AG04450 (cell line): Measurements from ENCODE around the gene ZNF324B. TPM values are rescaled to one million over a fixed set of nuclear protein-coding genes. Genes with fewer than 3 reads are reported as not detected.

Experiments used
- CTCF ChIA-PET: fragments of 300-600, 350-600 bp; formaldehyde crosslinking; extraction: SDS; loops from one replicate; lab custom pipeline; 2022; ENCODE audit warnings: antibody characterized with exemption, inconsistent platforms; lab: Charles Lee
- POLR2A ChIA-PET: fragments of 350-600 bp; formaldehyde crosslinking; extraction: SDS; loops from one replicate; lab custom pipeline; 2021; ENCODE audit warnings: antibody characterized with exemption, inconsistent platforms; lab: Yijun Ruan, JAX
- DNase-seq: peaks from one replicate; pipeline ENCODE4 v3.0.0-alpha.2; 2011; ENCODE audit warnings: low read depth, low spot score
- H3K27ac ChIP-seq: one replicate; pipeline ENCODE4 v1.5.1; 2012; ENCODE audit warnings: low read depth, low read length, control low read depth
- H3K27me3 ChIP-seq: one replicate; pipeline ENCODE4 v1.6.0; 2012; ENCODE audit warnings: low read length; ENCODE audit not compliant: control insufficient read depth, insufficient read depth
- H3K4me3 ChIP-seq: 2 replicates; pipeline ENCODE4 v1.5.1; 2011; ENCODE audit warnings: mild to moderate bottlenecking, low read depth, low read length, control low read depth
- H3K9me3 ChIP-seq: 2 replicates; pipeline ENCODE4 v1.5.1; 2012; ENCODE audit warnings: low read length; ENCODE audit not compliant: control insufficient read depth, insufficient read depth
- polyA plus RNA-seq: library from polyadenylated mRNA; depleted of rRNA; stranded (reverse); fragments of >200 nt; gene quantifications from 2 replicates; pipeline ENCODE4 v1.2.3, GENCODE V29; 2011
- TF ChIP-seq, protein P1 (sequence below): IDR thresholded peaks from 2 replicates; pipeline ENCODE4 v1.5.1; 2011; ENCODE audit warnings: low read depth, low read length, control low read depth, inconsistent platforms

Gene ZNF324B
- polyA plus RNA-seq, 1 experiment: 1.8 TPM

DNA sequence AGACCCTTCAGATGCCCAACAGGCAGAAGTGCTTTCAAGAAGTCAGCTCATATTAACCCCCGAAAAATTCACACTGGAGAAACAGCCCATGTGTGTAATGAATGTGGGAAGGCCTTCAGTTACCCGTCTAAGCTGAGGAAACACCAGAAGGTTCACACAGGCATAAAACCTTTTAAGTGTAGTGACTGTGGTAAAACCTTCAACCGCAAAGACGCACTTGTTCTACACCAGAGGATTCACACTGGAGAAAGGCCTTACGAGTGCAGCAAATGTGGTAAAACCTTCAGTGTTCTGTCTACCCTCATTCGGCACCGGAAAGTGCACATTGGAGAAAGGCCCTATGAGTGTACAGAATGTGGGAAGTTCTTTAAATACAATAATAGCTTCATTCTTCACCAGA, 34.4 kb upstream of the ZNF324B start:
- TF ChIP-seq, protein P1, sequence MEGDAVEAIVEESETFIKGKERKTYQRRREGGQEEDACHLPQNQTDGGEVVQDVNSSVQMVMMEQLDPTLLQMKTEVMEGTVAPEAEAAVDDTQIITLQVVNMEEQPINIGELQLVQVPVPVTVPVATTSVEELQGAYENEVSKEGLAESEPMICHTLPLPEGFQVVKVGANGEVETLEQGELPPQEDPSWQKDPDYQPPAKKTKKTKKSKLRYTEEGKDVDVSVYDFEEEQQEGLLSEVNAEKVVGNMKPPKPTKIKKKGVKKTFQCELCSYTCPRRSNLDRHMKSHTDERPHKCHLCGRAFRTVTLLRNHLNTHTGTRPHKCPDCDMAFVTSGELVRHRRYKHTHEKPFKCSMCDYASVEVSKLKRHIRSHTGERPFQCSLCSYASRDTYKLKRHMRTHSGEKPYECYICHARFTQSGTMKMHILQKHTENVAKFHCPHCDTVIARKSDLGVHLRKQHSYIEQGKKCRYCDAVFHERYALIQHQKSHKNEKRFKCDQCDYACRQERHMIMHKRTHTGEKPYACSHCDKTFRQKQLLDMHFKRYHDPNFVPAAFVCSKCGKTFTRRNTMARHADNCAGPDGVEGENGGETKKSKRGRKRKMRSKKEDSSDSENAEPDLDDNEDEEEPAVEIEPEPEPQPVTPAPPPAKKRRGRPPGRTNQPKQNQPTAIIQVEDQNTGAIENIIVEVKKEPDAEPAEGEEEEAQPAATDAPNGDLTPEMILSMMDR: no peak
- Histone ChIP-seq H3K27ac (no peak overlapping the region), H3K27me3 (no peaks in the 10 kb centered on the region), H3K4me3 (no peak overlapping the region), H3K9me3 (peaks cover 22% of the 10 kb centered on the region)
- ChIA-PET POLR2A (no interaction called here), CTCF (no interaction called here)
- no peak for DNase-seq

DNA sequence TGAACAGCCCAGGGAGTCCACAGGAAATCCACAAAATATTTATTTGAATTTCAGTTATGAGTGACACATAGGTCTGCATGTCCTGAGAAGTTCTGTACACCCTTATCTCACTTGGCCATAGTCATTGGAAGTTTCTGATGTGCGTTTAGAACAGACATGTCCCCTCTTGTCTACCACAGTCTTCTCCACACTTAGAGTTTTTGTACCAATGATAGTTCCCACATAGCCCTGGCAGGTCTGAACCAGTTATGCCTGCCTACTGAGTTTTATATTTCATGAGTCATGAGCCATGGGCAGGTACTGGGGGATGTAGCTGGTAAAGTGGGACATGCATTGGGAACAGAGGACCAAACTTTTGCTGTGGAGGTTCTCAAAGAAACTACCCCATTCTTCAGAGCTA, 22.8 kb upstream of the ZNF324B start:
- ChIA-PET CTCF (no interaction called here), POLR2A (no interaction called here)
- Histone ChIP-seq H3K27me3 (peaks cover 2% of the 10 kb centered on the region), H3K9me3 (peaks cover 73% of the 10 kb centered on the region), H3K27ac (no peak overlapping the region), H3K4me3 (no peak overlapping the region)
- DNase-seq: no peak
- TF ChIP-seq, protein P1: no peak

DNA sequence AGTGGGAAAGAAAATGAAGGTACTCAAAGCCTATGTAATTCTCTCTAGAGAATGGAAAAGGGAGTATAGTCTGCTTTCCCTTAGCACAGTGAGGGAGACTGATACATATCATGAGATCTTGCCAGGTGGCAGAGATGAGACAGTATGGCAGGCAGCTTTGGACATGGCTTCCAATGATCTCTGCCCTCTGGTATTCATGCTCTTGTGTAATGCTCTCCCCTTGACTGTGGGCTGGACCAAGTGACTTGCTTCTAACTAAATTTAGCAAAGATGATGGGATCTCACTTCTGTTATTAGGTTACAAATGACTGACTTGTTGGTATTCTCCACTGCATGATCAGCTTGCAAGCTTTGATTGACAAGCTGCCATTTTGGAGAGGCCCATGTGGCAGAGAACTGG, 21.7 kb upstream of the ZNF324B start:
- DNase-seq: no peak
- H3K9me3 ChIP-seq: peaks cover 84% of the 10 kb centered on the region
- H3K27ac ChIP-seq: no peak overlapping the region
- TF ChIP-seq, protein P1: no peak
- no peak overlapping the region for H3K4me3 ChIP-seq
- ChIA-PET CTCF (no interaction called here), POLR2A (no interaction called here)
- peaks cover 2% of the 10 kb centered on the region for H3K27me3 ChIP-seq

DNA sequence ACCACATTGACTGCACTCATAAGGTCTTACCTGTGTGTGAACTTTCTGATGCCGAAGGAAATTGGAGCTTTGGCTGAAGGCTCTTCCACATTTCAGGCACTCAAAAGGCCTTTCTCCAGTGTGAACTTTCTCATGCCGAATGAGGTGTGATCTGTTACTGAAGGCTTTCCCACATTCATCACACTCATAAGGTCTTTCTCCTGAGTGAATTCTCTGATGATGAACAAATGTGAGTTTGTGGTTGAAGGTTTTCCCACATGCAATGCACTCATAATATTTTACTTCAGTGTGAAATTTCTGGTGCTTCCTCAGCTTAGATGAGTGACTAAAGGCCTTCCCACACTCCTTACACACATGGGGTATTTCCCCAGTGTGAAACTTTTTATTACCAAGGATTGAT, 17.2 kb upstream of the ZNF324B start:
- ChIA-PET CTCF (interaction anchor here (0.8 kb wide), 1 partner anchor 85 kb away, joined by 3 read pairs; no protein-coding TSS in a partner anchor), POLR2A (no interaction called here)
- H3K4me3 ChIP-seq: no peak overlapping the region
- peaks cover 94% of the 10 kb centered on the region for H3K9me3 ChIP-seq
- no peak for DNase-seq
- TF ChIP-seq, protein P1: no peak
- H3K27ac ChIP-seq: no peak overlapping the region
- H3K27me3 ChIP-seq: peaks cover 2% of the 10 kb centered on the region

DNA sequence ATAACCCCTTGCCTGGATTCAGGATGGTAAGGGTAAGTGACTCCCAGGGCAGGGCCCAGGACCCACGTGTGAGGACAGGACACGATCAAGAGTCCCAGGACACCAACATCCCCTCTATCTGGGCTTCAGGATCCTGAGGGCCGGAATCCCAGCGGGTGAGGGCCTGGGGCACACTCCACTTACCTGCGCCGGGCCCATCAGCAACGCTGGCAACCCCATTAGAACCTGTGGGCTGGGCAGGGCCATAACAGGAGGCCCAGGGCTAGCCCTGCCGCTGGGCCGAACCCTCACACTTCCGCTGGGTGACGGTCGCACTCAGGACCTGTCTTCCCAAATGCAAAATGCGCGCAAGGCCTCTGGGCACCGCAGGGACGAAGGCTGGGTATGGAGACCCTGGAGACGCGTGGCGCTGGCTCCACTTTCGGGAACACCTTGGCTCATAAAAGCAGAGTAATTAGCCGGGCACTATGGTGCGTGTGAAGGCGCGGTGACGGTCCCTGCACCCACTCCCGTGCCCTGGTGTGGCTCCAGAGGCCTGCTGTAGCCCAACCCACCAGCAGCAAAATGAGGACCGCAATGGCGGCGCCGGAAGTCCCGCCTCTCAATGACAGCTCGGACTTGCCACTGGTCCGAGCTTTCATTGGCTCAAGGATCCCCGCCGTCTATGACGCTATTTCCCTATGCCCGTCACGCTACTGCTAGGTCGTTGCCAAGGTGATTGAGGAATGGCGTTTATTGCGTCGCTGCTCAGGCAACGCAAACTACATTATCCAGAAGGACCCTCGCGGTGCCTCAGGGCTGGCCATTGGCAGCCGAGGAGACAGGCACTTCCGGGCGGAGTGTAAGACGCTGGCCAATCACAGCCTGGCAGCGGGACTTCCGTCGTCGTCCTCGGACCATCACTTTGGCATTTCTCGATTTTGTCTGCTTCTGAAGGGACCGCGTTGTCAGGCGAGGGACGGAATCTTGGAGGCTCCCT, 11.6 kb upstream of the ZNF324B start, which contains the start of gene ZNF132:
ZNF132 (minus strand) TSS at position 578 of the 979 bp plus-strand sequence; CDS start at position 246, 332 bp downstream.
- H3K4me3 ChIP-seq: peak within 1 kb of the TSS; percentile 93
- peak within 1 kb of the TSS; percentile 90 for H3K27ac ChIP-seq
- H3K9me3 ChIP-seq: peaks cover 70% of the 10 kb centered on the region
- peak; percentile 99 for DNase-seq
- ChIA-PET CTCF (no interaction called here), POLR2A (interaction anchor here (0.6 to 1.0 kb wide), 4 partner anchors 12 to 31 kb away, joined by 3 to 7 read pairs (median 4); partner anchors contain the start of genes ZNF324B and ZNF584)
- TF ChIP-seq, protein P1: no peak
- H3K27me3 ChIP-seq: no peaks in the 10 kb centered on the region
